ENCODE results near the gene WASF2. TPM values are rescaled to one million over a fixed set of nuclear protein-coding genes. Genes with fewer than 3 reads are reported as not detected.

WASF2 gene
- total RNA-seq, 1 experiment from 2014 or later, result 68.6 TPM

DNA sequence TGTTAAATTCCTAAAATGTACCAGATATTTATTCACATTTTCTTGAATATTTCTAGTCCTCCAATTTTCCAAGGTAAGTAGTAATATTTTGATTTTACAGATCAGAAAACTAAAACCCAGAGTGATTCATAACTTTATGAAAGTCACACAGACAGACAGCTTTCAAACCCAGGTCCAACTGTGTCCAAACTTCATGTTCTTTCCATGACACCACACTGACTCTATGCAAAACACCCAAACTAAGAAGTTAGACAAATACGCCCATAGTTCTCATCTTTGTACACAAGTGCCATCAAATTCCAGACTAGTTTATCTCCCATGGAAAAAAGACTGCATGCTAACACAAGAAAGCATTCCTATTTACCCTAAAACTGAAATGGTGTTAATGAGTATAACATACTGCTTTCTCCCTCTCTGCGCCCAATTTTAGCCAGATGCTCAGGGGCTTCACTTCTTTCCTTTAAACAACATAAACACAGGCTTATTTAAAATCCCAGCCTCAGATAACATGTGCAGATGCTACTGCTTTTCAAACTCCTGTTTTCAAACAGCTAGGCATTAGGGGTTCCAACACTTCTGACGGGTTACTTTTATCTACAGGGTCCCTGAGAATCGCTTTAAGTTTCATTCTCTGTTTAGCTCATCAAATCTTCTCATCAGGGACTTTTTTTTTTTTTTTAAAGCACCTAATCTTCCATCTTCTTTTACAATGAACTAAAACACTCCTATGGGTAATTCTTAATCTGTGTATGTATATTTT, 44.6 kb downstream of the WASF2 start:
- no peak overlapping the region for H3K4me3 Mint-ChIP-seq (ENCODE audit: unreplicated experiment)
- no peaks in the 10 kb centered on the region for H3K9me3 Mint-ChIP-seq (ENCODE audit: unreplicated experiment)
- Histone ChIP-seq H3K9me3 (no peaks in the 10 kb centered on the region), H3K4me3 (ENCODE audit: low read depth, low read length) (no peak overlapping the region), H3K36me3 (ENCODE audit: control insufficient read depth, insufficient read depth, low read length) (no peaks in the 10 kb centered on the region), H3K27me3 (replicated peaks; ENCODE audit: control insufficient read depth, insufficient read depth, low read length) (no peaks in the 10 kb centered on the region), H3K4me1 (no peaks in the 10 kb centered on the region)
- ChIA-PET POLR2A (interaction anchor here (0.5 kb wide), 1 partner anchor 390 kb away, joined by 4 read pairs; no protein-coding TSS in a partner anchor), CTCF (interaction anchor here (0.6 kb wide), 2 partner anchors 15 to 17 kb away, joined by 3 to 5 read pairs; no protein-coding TSS in a partner anchor)
- no peak overlapping the region for H3K27ac Mint-ChIP-seq (ENCODE audit: unreplicated experiment)
- BruUV-seq (replicated peaks), result no TSS peak
- no peaks in the 10 kb centered on the region for H3K4me1 Mint-ChIP-seq (ENCODE audit: low read depth, unreplicated experiment)
- DNase-seq, result no peak
- no peaks in the 10 kb centered on the region for H3K27me3 Mint-ChIP-seq (ENCODE audit: insufficient read depth, unreplicated experiment)
- intact Hi-C loops (cut with micrococcal nuclease; ENCODE audit: unreplicated experiment), result no loop called here
- H3K36me3 Mint-ChIP-seq (ENCODE audit: insufficient read depth, unreplicated experiment), result peaks cover 10% of the 10 kb centered on the region
- TF ChIP-seq, protein P1, sequence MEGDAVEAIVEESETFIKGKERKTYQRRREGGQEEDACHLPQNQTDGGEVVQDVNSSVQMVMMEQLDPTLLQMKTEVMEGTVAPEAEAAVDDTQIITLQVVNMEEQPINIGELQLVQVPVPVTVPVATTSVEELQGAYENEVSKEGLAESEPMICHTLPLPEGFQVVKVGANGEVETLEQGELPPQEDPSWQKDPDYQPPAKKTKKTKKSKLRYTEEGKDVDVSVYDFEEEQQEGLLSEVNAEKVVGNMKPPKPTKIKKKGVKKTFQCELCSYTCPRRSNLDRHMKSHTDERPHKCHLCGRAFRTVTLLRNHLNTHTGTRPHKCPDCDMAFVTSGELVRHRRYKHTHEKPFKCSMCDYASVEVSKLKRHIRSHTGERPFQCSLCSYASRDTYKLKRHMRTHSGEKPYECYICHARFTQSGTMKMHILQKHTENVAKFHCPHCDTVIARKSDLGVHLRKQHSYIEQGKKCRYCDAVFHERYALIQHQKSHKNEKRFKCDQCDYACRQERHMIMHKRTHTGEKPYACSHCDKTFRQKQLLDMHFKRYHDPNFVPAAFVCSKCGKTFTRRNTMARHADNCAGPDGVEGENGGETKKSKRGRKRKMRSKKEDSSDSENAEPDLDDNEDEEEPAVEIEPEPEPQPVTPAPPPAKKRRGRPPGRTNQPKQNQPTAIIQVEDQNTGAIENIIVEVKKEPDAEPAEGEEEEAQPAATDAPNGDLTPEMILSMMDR (IDR thresholded peaks at IDR 0.05; ENCODE audit: insufficient read depth in 1 of 2, low read depth in 1 of 2, low read length in 1 of 2, severe bottlenecking in 1 of 2, unreplicated experiment in 1 of 2), result no peak

DNA sequence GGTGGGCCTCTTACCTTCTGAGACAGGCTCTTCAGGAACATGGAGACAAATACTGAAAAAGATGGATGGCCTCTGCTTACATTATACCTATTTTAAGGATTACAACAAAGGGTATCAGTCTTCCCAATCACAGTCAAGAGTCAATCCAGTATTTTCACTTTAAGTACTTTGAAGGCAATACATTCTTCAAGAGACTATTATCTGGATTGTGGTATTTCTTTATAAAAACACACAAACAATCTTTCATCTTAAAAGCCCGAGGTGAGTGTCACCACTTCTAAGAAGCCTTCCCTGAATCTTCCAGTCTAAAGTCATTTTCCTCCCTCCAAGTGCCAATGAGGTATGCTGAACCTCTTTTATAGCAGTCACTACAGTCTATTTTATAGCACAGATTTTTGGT, 45.3 kb downstream of the WASF2 start:
- no TSS peak for BruUV-seq (replicated peaks)
- Histone ChIP-seq H3K4me3 (ENCODE audit: low read depth, low read length) (no peak overlapping the region), H3K4me1 (no peaks in the 10 kb centered on the region), H3K9me3 (no peaks in the 10 kb centered on the region), H3K27me3 (replicated peaks; ENCODE audit: control insufficient read depth, insufficient read depth, low read length) (no peaks in the 10 kb centered on the region), H3K36me3 (ENCODE audit: control insufficient read depth, insufficient read depth, low read length) (no peaks in the 10 kb centered on the region)
- Mint-ChIP-seq H3K4me1 (ENCODE audit: low read depth, unreplicated experiment) (no peaks in the 10 kb centered on the region), H3K27me3 (ENCODE audit: insufficient read depth, unreplicated experiment) (no peaks in the 10 kb centered on the region), H3K9me3 (ENCODE audit: unreplicated experiment) (no peaks in the 10 kb centered on the region), H3K27ac (ENCODE audit: unreplicated experiment) (no peak overlapping the region), H3K36me3 (ENCODE audit: insufficient read depth, unreplicated experiment) (peaks cover 13% of the 10 kb centered on the region), H3K4me3 (ENCODE audit: unreplicated experiment) (no peak overlapping the region)
- intact Hi-C loops (cut with micrococcal nuclease; ENCODE audit: unreplicated experiment), result no loop called here
- DNase-seq, result no peak
- TF ChIP-seq, protein P1 (IDR thresholded peaks at IDR 0.05; ENCODE audit: insufficient read depth in 1 of 2, low read depth in 1 of 2, low read length in 1 of 2, severe bottlenecking in 1 of 2, unreplicated experiment in 1 of 2), result no peak
- CTCF ChIA-PET, result no interaction called here
- POLR2A ChIA-PET, result no interaction called here

DNA sequence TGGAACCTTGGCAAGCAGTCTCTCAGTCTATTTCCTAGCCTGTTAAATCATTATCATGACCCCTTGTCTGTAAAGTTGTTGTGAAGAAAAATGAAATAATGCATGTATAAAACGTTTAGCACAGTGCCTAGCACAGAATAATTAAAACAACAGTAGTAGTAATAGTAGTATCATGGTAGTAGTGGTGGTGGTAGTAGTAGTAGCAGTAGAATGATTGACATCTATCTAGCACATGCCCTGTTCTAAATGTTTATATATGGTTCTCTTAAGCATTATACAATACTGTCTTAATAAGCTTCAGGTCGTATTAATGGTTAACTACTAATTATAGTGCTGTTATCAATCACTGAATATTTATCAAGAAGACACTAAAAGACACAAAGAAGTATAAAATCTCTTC, 50.8 kb downstream of the WASF2 start:
- H3K4me1 Mint-ChIP-seq (ENCODE audit: low read depth, unreplicated experiment), result no peaks in the 10 kb centered on the region
- H3K4me1 ChIP-seq, result no peaks in the 10 kb centered on the region
- ChIA-PET CTCF (no interaction called here), POLR2A (no interaction called here)
- no peaks in the 10 kb centered on the region for H3K9me3 ChIP-seq
- TF ChIP-seq, protein P1 (IDR thresholded peaks at IDR 0.05; ENCODE audit: insufficient read depth in 1 of 2, low read depth in 1 of 2, low read length in 1 of 2, severe bottlenecking in 1 of 2, unreplicated experiment in 1 of 2), result no peak
- no peaks in the 10 kb centered on the region for H3K9me3 Mint-ChIP-seq (ENCODE audit: unreplicated experiment)
- no TSS peak for BruUV-seq (replicated peaks)
- peaks cover 8% of the 10 kb centered on the region for H3K36me3 Mint-ChIP-seq (ENCODE audit: insufficient read depth, unreplicated experiment)
- no peak overlapping the region for H3K27ac Mint-ChIP-seq (ENCODE audit: unreplicated experiment)
- no peaks in the 10 kb centered on the region; the same call in 1 of the 2 replicates for H3K36me3 ChIP-seq (ENCODE audit: control insufficient read depth, insufficient read depth, low read length)
- DNase-seq, result no peak
- intact Hi-C loops (cut with micrococcal nuclease; ENCODE audit: unreplicated experiment), result no loop called here
- H3K27me3 Mint-ChIP-seq (ENCODE audit: insufficient read depth, unreplicated experiment), result no peaks in the 10 kb centered on the region
- no peak overlapping the region for H3K4me3 ChIP-seq (ENCODE audit: low read depth, low read length)
- no peak overlapping the region for H3K4me3 Mint-ChIP-seq (ENCODE audit: unreplicated experiment)
- no peaks in the 10 kb centered on the region for H3K27me3 ChIP-seq (replicated peaks; ENCODE audit: control insufficient read depth, insufficient read depth, low read length)
